ENCODE results near the gene TOM1L2.
"Not testable (repeated sequence)": the region's sequence is repeated elsewhere in the genome, so short reads cannot be mapped to it uniquely, and the experiment has no call there.

The TOM1L2 gene

GRCh38 chr17:17966399-17966798, 5.8 kb downstream of the TOM1L2 start:
- DNase-seq, result no peak

- DNase-seq, result no peak
These were observed 7.0 kb downstream of the TOM1L2 start for GRCh38 chr17:17965152-17965721.

GRCh38 chr17:17964710-17965109, 7.5 kb downstream of the TOM1L2 start:
- no peak for DNase-seq

GRCh38 chr17:17963694-17964436, 8.3 kb downstream of the TOM1L2 start:
- no peak for DNase-seq

- DNase-seq, result no peak
These were observed 9.1 kb downstream of the TOM1L2 start for GRCh38 chr17:17963066-17963465.

GRCh38 chr17:17960500-17961030, 11.6 kb downstream of the TOM1L2 start:
- DNase-seq, result no peak

- DNase-seq, result no peak
These were observed 12.5 kb downstream of the TOM1L2 start for GRCh38 chr17:17959520-17960361.

GRCh38 chr17:17958982-17959381, 13.2 kb downstream of the TOM1L2 start:
- DNase-seq, result no peak

- no peak for DNase-seq
These were observed 14.7 kb downstream of the TOM1L2 start for GRCh38 chr17:17957584-17957916.

GRCh38 chr17:17955790-17956341, 16.3 kb downstream of the TOM1L2 start:
- not testable (repeated sequence) for DNase-seq

GRCh38 chr17:17954079-17954478, 18.1 kb downstream of the TOM1L2 start:
- DNase-seq, result no peak

- DNase-seq, result no peak
These were observed 19.5 kb downstream of the TOM1L2 start for GRCh38 chr17:17952691-17953090.

GRCh38 chr17:17951524-17951923, 20.7 kb downstream of the TOM1L2 start:
- no peak for DNase-seq

GRCh38 chr17:17950806-17951205, 21.4 kb downstream of the TOM1L2 start:
- DNase-seq, result no peak

- DNase-seq, result peak; percentile 23
These were observed 21.9 kb downstream of the TOM1L2 start for GRCh38 chr17:17950347-17950746.

GRCh38 chr17:17947966-17948365, 24.2 kb downstream of the TOM1L2 start:
- DNase-seq, result no peak

GRCh38 chr17:17947309-17947708, 24.9 kb downstream of the TOM1L2 start:
- no peak for DNase-seq

GRCh38 chr17:17946093-17946492, 26.1 kb downstream of the TOM1L2 start:
- DNase-seq, result no peak

- DNase-seq, result no peak
These were observed 27.5 kb downstream of the TOM1L2 start for GRCh38 chr17:17944743-17945142.

GRCh38 chr17:17944242-17944641, 28.0 kb downstream of the TOM1L2 start:
- DNase-seq, result no peak

GRCh38 chr17:17943281-17943984, 28.8 kb downstream of the TOM1L2 start:
- no peak for DNase-seq

- no peak for DNase-seq
These were observed 29.4 kb downstream of the TOM1L2 start for GRCh38 chr17:17942846-17943245.

GRCh38 chr17:17941015-17941414, 31.2 kb downstream of the TOM1L2 start:
- no peak for DNase-seq
